OCI-LY1 (cell line): ENCODE data around the gene BNIP3.

ENCODE experiments used
- EZH2 ChIP-seq: fragments of 200-600 bp; sonication (generic), shearing (Covaris generic); IDR thresholded peaks from 2 replicates; pipeline ENCODE4 v1.8.0; 2017; ENCODE audit warnings: borderline replicate concordance, mixed run types, mild to moderate bottlenecking, antibody characterized with exemption, low read length, moderate library complexity, mixed read lengths
- TF ChIP-seq, protein P1 (sequence below): fragments of 200-600 bp; sonication (generic), shearing (Covaris generic); IDR thresholded peaks from 2 replicates; pipeline ENCODE4 v1.5.1; 2017; ENCODE audit warnings: mild to moderate bottlenecking, antibody characterized with exemption, low read length, moderate library complexity, mixed read lengths

DNA sequence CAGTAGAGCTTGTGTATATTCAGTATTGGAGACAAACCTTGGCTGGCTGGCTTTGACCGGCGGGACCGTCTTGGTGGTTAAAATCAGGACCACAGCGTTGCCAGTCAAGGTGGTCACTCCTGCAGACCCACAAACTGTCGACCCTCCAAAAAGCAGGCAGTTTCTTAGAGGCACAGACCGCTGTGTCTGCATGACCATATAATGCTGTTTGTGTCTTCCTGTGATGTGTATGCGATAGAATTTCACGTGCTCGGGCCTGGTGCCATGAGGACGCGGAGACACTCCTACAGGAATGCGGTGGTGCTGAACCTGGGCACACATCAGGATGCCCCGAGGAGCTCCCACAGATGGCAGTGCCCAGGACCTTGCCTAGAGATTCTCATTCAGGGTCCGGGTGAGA lies 34.8 kb downstream of the BNIP3 start:
- TF ChIP-seq, protein P1, sequence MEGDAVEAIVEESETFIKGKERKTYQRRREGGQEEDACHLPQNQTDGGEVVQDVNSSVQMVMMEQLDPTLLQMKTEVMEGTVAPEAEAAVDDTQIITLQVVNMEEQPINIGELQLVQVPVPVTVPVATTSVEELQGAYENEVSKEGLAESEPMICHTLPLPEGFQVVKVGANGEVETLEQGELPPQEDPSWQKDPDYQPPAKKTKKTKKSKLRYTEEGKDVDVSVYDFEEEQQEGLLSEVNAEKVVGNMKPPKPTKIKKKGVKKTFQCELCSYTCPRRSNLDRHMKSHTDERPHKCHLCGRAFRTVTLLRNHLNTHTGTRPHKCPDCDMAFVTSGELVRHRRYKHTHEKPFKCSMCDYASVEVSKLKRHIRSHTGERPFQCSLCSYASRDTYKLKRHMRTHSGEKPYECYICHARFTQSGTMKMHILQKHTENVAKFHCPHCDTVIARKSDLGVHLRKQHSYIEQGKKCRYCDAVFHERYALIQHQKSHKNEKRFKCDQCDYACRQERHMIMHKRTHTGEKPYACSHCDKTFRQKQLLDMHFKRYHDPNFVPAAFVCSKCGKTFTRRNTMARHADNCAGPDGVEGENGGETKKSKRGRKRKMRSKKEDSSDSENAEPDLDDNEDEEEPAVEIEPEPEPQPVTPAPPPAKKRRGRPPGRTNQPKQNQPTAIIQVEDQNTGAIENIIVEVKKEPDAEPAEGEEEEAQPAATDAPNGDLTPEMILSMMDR, result no peak
- no peak for TF ChIP-seq EZH2
